HEK293 (cell line): ENCODE data around the gene ZNF468.

Source experiments
- YY1 ChIP-seq: fragments of 450-650 bp; formaldehyde crosslinking; IDR thresholded peaks from 2 replicates; pipeline ENCODE4 v1.5.1; 2018; ENCODE audit warnings: missing biosample characterization, missing genetic modification characterization
- ZNF560 ChIP-seq: fragments of 450-650 bp; formaldehyde crosslinking; IDR thresholded peaks from 2 replicates; pipeline ENCODE4 v1.5.1; 2017; ENCODE audit warnings: missing biosample characterization, missing genetic modification characterization, borderline replicate concordance
- ZNF639 ChIP-seq: fragments of 450-650 bp; formaldehyde crosslinking; IDR thresholded peaks from 2 replicates; pipeline ENCODE4 v1.5.1; 2016; ENCODE audit warnings: missing biosample characterization, missing genetic modification characterization
- TF ChIP-seq, protein P1 (sequence below): fragments of 450-650 bp; formaldehyde crosslinking; IDR thresholded peaks from 2 replicates; pipeline ENCODE4 v1.5.1; 2016; ENCODE audit warnings: missing biosample characterization, missing genetic modification characterization, borderline replicate concordance

DNA sequence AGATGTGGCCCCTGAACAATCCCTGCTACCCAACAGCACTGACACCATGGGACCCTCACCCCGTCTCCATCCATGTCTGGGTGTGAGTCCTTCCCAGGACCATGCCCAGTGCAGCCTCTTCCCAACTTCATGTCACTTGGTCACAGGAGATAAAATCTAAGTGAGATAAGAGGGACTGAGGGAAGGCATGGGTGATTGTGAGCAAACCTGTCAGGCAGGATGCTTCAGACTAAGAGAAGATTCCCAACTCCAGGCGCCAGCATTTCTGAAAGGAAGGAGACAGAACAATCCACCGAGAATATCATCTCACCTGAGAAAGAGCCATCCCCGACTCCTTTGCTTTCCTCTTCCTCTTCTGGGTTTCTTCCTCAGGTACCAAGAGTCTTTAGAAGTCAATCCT, 32.5 kb upstream of the ZNF468 start:
- TF ChIP-seq YY1 (tag by site-specific recombination) = no peak
- TF ChIP-seq ZNF639 (tag by site-specific recombination) = no peak
- TF ChIP-seq, protein P1, sequence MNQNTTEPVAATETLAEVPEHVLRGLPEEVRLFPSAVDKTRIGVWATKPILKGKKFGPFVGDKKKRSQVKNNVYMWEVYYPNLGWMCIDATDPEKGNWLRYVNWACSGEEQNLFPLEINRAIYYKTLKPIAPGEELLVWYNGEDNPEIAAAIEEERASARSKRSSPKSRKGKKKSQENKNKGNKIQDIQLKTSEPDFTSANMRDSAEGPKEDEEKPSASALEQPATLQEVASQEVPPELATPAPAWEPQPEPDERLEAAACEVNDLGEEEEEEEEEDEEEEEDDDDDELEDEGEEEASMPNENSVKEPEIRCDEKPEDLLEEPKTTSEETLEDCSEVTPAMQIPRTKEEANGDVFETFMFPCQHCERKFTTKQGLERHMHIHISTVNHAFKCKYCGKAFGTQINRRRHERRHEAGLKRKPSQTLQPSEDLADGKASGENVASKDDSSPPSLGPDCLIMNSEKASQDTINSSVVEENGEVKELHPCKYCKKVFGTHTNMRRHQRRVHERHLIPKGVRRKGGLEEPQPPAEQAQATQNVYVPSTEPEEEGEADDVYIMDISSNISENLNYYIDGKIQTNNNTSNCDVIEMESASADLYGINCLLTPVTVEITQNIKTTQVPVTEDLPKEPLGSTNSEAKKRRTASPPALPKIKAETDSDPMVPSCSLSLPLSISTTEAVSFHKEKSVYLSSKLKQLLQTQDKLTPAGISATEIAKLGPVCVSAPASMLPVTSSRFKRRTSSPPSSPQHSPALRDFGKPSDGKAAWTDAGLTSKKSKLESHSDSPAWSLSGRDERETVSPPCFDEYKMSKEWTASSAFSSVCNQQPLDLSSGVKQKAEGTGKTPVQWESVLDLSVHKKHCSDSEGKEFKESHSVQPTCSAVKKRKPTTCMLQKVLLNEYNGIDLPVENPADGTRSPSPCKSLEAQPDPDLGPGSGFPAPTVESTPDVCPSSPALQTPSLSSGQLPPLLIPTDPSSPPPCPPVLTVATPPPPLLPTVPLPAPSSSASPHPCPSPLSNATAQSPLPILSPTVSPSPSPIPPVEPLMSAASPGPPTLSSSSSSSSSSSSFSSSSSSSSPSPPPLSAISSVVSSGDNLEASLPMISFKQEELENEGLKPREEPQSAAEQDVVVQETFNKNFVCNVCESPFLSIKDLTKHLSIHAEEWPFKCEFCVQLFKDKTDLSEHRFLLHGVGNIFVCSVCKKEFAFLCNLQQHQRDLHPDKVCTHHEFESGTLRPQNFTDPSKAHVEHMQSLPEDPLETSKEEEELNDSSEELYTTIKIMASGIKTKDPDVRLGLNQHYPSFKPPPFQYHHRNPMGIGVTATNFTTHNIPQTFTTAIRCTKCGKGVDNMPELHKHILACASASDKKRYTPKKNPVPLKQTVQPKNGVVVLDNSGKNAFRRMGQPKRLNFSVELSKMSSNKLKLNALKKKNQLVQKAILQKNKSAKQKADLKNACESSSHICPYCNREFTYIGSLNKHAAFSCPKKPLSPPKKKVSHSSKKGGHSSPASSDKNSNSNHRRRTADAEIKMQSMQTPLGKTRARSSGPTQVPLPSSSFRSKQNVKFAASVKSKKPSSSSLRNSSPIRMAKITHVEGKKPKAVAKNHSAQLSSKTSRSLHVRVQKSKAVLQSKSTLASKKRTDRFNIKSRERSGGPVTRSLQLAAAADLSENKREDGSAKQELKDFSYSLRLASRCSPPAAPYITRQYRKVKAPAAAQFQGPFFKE = no peak
- TF ChIP-seq ZNF560 (tag by site-specific recombination) = no peak
